ENCODE measurements around the gene LRRC73. TPM values are rescaled to one million over a fixed set of nuclear protein-coding genes. Genes with fewer than 3 reads are reported as not detected.

Gene LRRC73
- total RNA-seq, 1 experiment from 2014 or later: 1.4 TPM

GRCh38 chr6:43532201-43532600 lies 22.1 kb upstream of the LRRC73 start:
- DNase-seq (ENCODE audit: low spot score) (no peak), ATAC-seq (no peak)
- Mint-ChIP-seq H3K27ac (no peak overlapping the region), H3K9me3 (no peaks in the 10 kb centered on the region), H3K27me3 (ENCODE audit: low read depth) (no peaks in the 10 kb centered on the region), H3K36me3 (peaks cover 67% of the 10 kb centered on the region), H3K4me3 (no peak overlapping the region), H3K4me1 (no peaks in the 10 kb centered on the region)
- POLR2A ChIA-PET: interaction anchor here (0.6 to 1.1 kb wide), 2 partner anchors 15 to 70 kb away, joined by 3 to 4 read pairs; partner anchors contain the start of genes POLR1C and YIPF3
- TF ChIP-seq ARID4B (CRISPR knock-in tag; IDR thresholded peaks at IDR 0.05; ENCODE audit: borderline replicate concordance) (no peak), FOXP4 (CRISPR knock-in tag; IDR thresholded peaks at IDR 0.05) (no peak)
- CTCF ChIA-PET: no interaction called here

- peaks cover 75% of the 10 kb centered on the region for H3K36me3 Mint-ChIP-seq
- H3K27me3 Mint-ChIP-seq (ENCODE audit: low read depth): no peaks in the 10 kb centered on the region
- CTCF ChIA-PET: no interaction called here
- DNase-seq (ENCODE audit: low spot score): no peak
- no peak overlapping the region for H3K27ac Mint-ChIP-seq
- H3K4me1 Mint-ChIP-seq: no peaks in the 10 kb centered on the region
- POLR2A ChIA-PET: interaction anchor here (0.6 to 0.7 kb wide), 2 partner anchors 95 to 417 kb away, joined by 3 to 4 read pairs; no protein-coding TSS in a partner anchor
- H3K4me3 Mint-ChIP-seq: no peak overlapping the region
- TF ChIP-seq TEAD4 (CRISPR knock-in tag; IDR thresholded peaks at IDR 0.05) (no peak), ZNF317 (CRISPR knock-in tag; IDR thresholded peaks at IDR 0.05; ENCODE audit: borderline replicate concordance, low read depth) (no peak), CBFB (CRISPR knock-in tag; IDR thresholded peaks at IDR 0.05; ENCODE audit: low read depth) (no peak), ZBTB43 (CRISPR knock-in tag; IDR thresholded peaks at IDR 0.05) (no peak), NFE2L1 (CRISPR knock-in tag; IDR thresholded peaks at IDR 0.05) (no peak), ZMAT4 (CRISPR knock-in tag; IDR thresholded peaks at IDR 0.05) (no peak), FOXP4 (CRISPR knock-in tag; IDR thresholded peaks at IDR 0.05) (no peak), USF1 (CRISPR knock-in tag; IDR thresholded peaks at IDR 0.05) (no peak), JAZF1 (CRISPR knock-in tag; IDR thresholded peaks at IDR 0.05) (no peak)
- ATAC-seq: no peak
- no peaks in the 10 kb centered on the region for H3K9me3 Mint-ChIP-seq
Observed at GRCh38 chr6:43524483-43524961, 14.4 kb upstream of the LRRC73 start.

GRCh38 chr6:43523284-43523683 lies 13.1 kb upstream of the LRRC73 start:
- ChIA-PET CTCF (no interaction called here), POLR2A (no interaction called here)
- no peak overlapping the region for H3K27ac Mint-ChIP-seq
- DNase-seq (ENCODE audit: low spot score): no peak
- H3K4me1 Mint-ChIP-seq: no peaks in the 10 kb centered on the region
- H3K27me3 Mint-ChIP-seq (ENCODE audit: low read depth): no peaks in the 10 kb centered on the region
- peaks cover 64% of the 10 kb centered on the region for H3K36me3 Mint-ChIP-seq
- no peaks in the 10 kb centered on the region for H3K9me3 Mint-ChIP-seq
- no peak overlapping the region for H3K4me3 Mint-ChIP-seq
- ATAC-seq: no peak
- TF ChIP-seq MAX (CRISPR knock-in tag; IDR thresholded peaks at IDR 0.05) (no peak), FOXP1 (CRISPR knock-in tag; IDR thresholded peaks at IDR 0.05; ENCODE audit: borderline replicate concordance) (no peak), KAT7 (CRISPR knock-in tag; IDR thresholded peaks at IDR 0.05; ENCODE audit: borderline replicate concordance) (no peak), ZNF671 (CRISPR knock-in tag; IDR thresholded peaks at IDR 0.05) (no peak), ZNF416 (CRISPR knock-in tag; IDR thresholded peaks at IDR 0.05) (no peak), CTCF (IDR thresholded peaks at IDR 0.05) (no peak), MYBL2 (CRISPR knock-in tag; IDR thresholded peaks at IDR 0.05) (no peak)
